HEK293 (cell line): ENCODE results near the gene ZNF775.

ENCODE experiments used
- CTCF ChIP-seq: fragments of 450-650 bp; formaldehyde crosslinking; IDR thresholded peaks from 2 replicates; pipeline ENCODE4 v1.5.1; 2016; ENCODE audit warnings: missing biosample characterization, missing genetic modification characterization
- KLF16 ChIP-seq: fragments of 450-650 bp; formaldehyde crosslinking; IDR thresholded peaks from 2 replicates; pipeline ENCODE4 v1.5.1; 2017; ENCODE audit warnings: missing biosample characterization, missing genetic modification characterization
- REPIN1 ChIP-seq: fragments of 450-650 bp; formaldehyde crosslinking; IDR thresholded peaks from 2 replicates; pipeline ENCODE4 v1.5.1; 2017; ENCODE audit warnings: missing biosample characterization, missing genetic modification characterization, low read depth
- REST ChIP-seq: fragments of 450-650 bp; formaldehyde crosslinking; IDR thresholded peaks from 2 replicates; pipeline ENCODE4 v1.5.1; 2016; ENCODE audit warnings: missing biosample characterization, missing genetic modification characterization
- TCF7L2 ChIP-seq: IDR thresholded peaks from 2 replicates; pipeline ENCODE4 v1.6.1; 2011; ENCODE audit warnings: low read depth, mild to moderate bottlenecking, inconsistent platforms, low read length, moderate library complexity, borderline replicate concordance
- ZNF132 ChIP-seq: fragments of 450-650 bp; formaldehyde crosslinking; IDR thresholded peaks from 2 replicates; pipeline ENCODE4 v1.5.1; 2017; ENCODE audit warnings: missing biosample characterization, missing genetic modification characterization, borderline replicate concordance
- ZNF266 ChIP-seq: fragments of 450-650 bp; formaldehyde crosslinking; IDR thresholded peaks from 2 replicates; pipeline ENCODE4 v1.5.1; 2016; ENCODE audit warnings: missing biosample characterization, missing genetic modification characterization, low read depth
- ZNF280C ChIP-seq: fragments of 450-650 bp; formaldehyde crosslinking; IDR thresholded peaks from 2 replicates; pipeline ENCODE4 v1.5.1; 2016; ENCODE audit warnings: missing biosample characterization, missing genetic modification characterization
- ZNF513 ChIP-seq: fragments of 450-650 bp; IDR thresholded peaks from 2 replicates; pipeline ENCODE4 v1.5.1; 2018; ENCODE audit warnings: missing biosample characterization, missing genetic modification characterization
- ZNF558 ChIP-seq: fragments of 450-650 bp; formaldehyde crosslinking; IDR thresholded peaks from 2 replicates; pipeline ENCODE4 v1.5.1; 2016; ENCODE audit warnings: missing biosample characterization, missing genetic modification characterization
- ZNF610 ChIP-seq: fragments of 450-650 bp; formaldehyde crosslinking; IDR thresholded peaks from 2 replicates; pipeline ENCODE4 v1.5.1; 2016; ENCODE audit warnings: missing biosample characterization, missing genetic modification characterization, borderline replicate concordance
- ZNF792 ChIP-seq: fragments of 450-650 bp; formaldehyde crosslinking; IDR thresholded peaks from 2 replicates; pipeline ENCODE4 v1.5.1; 2016; ENCODE audit warnings: missing biosample characterization, missing genetic modification characterization
- TF ChIP-seq, protein P1 (sequence below): fragments of 450-650 bp; formaldehyde crosslinking; IDR thresholded peaks from 2 replicates; pipeline ENCODE4 v1.5.1; 2017; ENCODE audit warnings: missing biosample characterization, missing genetic modification characterization

GRCh38 chr7:150369748-150370501 is 9.2 kb upstream of the ZNF775 start:
- no peak for TF ChIP-seq CTCF
- TF ChIP-seq REPIN1 = no peak
- TF ChIP-seq KLF16 (tag by site-specific recombination) = no peak
- TF ChIP-seq ZNF558 (tag by site-specific recombination) = no peak
- TF ChIP-seq ZNF610 (tag by site-specific recombination) = no peak
- no peak for TF ChIP-seq ZNF513 (tag by site-specific recombination)
- TF ChIP-seq ZNF792 (tag by site-specific recombination) = no peak
- TF ChIP-seq ZNF280C (tag by site-specific recombination) = no peak
- no peak for TF ChIP-seq ZNF266 (tag by site-specific recombination)
- TF ChIP-seq, protein P1, sequence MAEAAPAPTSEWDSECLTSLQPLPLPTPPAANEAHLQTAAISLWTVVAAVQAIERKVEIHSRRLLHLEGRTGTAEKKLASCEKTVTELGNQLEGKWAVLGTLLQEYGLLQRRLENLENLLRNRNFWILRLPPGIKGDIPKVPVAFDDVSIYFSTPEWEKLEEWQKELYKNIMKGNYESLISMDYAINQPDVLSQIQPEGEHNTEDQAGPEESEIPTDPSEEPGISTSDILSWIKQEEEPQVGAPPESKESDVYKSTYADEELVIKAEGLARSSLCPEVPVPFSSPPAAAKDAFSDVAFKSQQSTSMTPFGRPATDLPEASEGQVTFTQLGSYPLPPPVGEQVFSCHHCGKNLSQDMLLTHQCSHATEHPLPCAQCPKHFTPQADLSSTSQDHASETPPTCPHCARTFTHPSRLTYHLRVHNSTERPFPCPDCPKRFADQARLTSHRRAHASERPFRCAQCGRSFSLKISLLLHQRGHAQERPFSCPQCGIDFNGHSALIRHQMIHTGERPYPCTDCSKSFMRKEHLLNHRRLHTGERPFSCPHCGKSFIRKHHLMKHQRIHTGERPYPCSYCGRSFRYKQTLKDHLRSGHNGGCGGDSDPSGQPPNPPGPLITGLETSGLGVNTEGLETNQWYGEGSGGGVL = no peak
- no peak for TF ChIP-seq REST (tag by site-specific recombination)
- no peak for TF ChIP-seq TCF7L2
- TF ChIP-seq ZNF132 (tag by site-specific recombination) = no peak
